NK-92 treated with Interleukin-12 subunit alpha and Interleukin-12 subunit beta, amount 100 ng/mL, for 24 hours (cell line): ENCODE measurements around the gene POTEI.
"Not testable (repeated sequence)": the region's sequence is repeated elsewhere in the genome, so short reads cannot be mapped to it uniquely, and the experiment has no call there.

Source experiments
- DNase-seq: peaks from one replicate; lab custom pipeline; 2025; lab: John Stamatoyannopoulos, UW

Gene POTEI

DNA sequence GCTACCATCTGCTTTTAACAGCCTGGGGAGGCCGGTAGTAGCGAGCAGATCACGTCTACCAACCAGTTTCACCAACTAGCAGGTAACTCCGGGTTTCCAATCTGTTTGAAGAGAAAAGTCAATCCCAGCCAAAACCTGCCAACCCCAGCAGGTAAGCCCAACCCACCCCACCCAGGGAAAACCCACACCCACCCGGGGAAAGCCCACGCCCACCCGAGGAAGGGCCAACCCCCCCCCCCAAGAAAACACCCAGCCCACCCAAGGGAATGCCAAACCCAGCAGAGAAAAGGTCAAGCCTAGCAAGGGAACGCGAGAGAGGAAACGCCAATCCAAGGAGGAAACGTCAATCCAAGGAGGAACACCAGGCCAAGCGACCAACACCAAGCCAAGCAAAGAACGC lies at the start of gene POTEI:
POTEI (minus strand) TSS at position 101 of the 400 bp plus-strand sequence; CDS start at position 8, 93 bp downstream.
- DNase-seq = not testable (repeated sequence)

DNA sequence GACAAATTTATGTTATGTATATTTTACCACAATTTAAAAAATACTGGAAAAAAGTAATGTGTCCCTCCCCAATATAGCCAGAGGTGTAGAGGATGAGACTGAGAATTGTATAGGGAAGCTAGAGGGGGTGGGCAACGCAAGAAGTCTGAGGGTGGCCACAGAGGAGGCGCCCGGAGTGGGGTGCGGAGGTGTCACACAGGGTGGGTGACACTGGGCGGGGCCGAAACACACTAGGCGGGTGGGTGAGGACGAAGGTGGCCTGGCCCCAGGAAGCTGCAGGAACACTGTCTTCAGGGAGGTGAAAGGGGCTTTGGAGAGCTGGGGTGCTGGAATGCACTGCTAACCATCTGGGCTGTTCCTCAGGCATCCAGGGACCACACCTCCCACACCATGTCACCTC lies 47.3 kb upstream of the POTEI start:
- DNase-seq = not testable (repeated sequence)

DNA sequence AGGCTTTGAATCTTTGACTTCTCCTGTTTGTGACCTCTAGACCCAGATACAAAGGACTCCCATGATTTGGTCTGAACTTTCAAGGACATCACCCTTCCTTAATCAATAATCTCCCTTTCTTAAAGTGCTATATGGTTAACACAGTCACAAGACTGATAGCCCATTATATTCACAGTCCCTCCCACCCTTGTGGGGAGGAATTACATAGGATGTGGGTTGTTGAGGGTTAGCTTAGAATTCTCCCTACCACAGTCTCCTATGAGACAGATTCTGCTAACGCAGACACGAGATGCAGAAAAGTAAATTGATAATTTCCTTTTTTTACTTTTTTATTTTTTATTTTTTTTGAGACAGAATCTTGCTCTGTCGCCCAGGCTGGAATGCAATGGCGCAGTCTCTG lies 45.0 kb upstream of the POTEI start:
- DNase-seq = not testable (repeated sequence)

DNA sequence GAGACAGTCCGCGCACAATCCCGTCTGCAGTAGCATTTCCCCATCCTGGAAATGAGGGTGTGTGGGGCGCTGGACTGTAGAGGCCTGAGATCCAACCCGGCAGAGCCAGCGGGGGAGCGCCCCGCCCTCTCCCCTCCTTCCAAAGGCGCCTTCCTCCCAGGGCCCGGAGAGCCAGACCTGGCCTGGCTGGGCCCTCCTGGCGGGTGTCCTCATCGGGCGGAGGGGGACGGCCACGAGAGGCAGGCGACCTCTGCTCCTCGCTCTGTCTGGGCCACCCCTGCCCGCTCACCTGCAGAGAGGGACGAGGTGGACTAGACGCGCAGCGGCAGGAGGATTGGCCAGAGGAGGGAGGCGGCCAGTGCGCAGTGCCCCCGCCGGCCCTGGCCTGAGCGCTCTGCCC lies 40.3 kb upstream of the POTEI start:
- DNase-seq = not testable (repeated sequence)

DNA sequence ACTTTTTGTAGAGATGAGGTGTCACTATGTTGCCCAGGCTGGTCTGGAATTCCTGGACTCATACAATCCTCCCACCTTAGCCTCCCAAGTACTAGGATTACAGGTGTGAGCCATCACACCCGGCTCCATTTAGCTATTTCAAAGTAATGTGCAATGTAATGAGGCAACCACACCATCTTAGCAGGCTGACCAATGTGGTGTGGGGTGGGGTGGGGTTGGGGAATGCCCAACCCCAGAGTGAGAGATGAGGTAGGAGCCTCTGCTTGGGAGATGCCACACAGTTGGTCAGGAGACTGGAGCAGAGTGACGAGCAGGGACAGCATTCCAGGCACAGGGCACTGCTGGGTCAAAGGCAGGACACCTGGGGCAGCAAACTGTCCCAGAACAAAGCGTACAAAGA lies 39.3 kb upstream of the POTEI start:
- DNase-seq = not testable (repeated sequence)

DNA sequence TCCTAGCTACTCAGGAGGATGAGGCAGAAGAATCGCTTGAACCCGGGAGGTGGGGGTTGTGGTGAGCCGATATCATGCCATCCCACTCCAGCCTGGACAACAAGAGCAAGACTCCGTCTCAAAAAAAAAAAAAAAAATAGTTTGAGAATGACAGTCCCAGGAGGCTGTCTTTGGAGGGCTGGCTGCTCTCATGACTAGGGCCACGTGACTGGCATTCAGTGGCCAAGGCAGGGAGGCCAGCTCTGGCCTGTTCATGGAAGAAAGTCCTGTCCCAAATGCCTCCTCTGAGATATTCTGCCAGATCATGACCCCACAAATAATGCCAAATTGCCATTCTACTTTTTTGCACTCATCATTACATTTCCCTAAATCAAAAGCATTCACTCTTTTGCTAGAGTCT lies 35.9 kb upstream of the POTEI start:
- not testable (repeated sequence) for DNase-seq

DNA sequence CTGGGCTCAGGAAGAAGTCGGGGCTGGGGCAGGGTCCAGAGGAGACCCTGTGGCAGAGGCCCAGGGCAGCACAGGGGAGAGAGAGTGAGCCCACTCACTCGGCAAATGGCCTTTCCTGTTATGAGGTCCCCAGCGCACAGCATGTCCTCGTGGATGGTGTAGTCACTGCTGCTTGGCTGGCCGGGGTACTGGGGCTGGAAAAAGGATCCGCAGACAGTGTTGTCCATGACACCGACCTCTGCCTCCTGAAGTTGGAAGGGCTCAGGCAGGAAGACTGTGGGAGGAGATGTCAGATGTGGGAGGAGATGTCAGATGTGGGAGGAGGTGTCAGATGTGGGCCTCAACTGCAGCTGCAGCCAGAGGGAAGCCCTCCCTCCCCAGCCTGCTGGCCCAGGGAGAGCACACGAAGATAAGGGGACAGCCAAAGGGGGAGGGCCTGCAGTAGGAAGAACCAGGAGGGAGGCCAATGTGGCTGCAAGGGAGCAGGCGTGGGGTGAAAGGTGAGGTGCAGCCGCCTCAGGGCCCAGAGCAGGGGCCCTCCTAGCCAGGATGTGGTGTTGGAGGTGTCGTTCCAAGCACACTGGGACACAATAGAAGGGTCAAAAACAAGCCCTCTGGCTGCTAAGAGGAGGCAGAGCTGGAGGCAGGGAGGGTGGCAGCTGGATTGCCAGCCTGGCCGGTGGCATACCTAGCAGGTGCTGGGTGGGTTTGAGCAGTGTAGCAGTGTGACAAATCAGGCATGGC lies 34.8 kb upstream of the POTEI start:
- DNase-seq = not testable (repeated sequence)

DNA sequence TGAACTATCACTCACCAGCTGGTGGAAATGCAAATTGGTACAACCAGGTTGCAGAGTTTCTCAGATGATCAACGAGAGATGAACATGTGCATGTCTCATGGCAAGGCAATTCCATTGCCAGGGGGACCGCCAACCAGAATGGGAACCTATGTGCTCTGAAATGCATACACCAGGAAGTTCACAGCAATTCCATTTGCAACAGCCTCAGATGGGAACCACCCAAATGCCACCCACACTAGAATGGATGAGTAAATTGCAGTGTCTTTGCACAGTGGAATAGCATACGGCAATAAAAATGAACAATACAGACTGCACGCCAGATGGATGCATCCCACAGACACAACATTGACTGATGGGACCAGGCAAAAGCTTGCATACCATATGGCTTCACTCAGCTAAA lies 33.7 kb upstream of the POTEI start:
- DNase-seq = not testable (repeated sequence)

DNA sequence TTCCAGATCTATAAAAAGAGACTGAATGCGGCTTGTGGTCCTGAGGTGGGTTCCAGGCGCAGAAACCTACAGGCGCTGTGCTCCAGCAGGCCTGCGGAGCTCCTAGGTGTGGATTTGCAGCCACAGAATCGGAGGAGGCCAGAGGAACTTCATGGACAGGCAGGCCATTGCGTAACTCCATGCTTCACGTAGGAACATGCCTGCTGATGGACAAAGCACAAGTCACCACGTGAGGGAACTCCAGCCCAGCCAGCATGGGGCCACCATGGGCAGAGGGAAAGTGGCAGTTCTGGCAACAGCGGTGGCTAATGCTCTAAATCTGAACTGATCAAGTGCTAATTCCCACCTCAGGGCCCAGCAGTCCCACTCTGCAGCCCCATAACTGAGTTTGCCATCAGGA lies 29.1 kb upstream of the POTEI start:
- DNase-seq = not testable (repeated sequence)

DNA sequence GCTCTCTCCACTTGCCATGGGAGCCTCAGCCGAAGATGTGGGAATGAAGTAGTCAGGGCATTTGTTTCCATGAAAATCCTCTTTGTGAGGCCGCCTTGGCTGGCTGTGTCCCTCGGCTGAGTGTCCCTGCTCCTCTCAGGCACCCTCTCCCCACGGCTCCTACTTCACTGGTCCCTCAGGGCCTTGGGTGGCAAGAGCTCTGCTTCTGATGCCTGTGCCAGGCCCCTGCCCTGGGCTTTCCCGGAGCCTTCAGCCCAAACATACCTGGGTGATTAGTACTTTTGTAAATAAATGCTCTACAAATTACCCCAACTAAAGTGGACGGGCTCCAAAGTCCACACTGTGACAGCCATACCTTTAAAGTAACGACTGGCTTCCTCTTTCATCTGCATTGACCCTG lies 27.5 kb upstream of the POTEI start:
- not testable (repeated sequence) for DNase-seq

DNA sequence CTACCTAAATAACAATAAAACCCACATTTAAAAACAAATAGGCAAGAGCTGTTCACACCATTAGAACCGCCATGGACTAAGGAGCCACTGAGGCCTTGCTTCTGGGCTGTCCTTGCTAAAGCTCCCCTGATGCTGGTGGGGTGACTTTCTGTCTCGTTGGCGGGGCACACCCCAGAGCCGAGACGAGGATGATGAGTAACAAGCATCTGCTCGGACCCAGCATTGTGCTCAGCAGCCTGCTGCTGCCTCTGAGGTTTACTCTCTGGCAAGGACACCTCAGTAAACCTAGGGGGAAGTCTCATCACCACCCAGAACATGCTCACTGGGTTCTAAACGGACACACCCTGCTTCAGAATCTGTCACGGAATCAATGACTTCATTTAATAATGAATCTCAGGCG lies 22.5 kb upstream of the POTEI start:
- not testable (repeated sequence) for DNase-seq

DNA sequence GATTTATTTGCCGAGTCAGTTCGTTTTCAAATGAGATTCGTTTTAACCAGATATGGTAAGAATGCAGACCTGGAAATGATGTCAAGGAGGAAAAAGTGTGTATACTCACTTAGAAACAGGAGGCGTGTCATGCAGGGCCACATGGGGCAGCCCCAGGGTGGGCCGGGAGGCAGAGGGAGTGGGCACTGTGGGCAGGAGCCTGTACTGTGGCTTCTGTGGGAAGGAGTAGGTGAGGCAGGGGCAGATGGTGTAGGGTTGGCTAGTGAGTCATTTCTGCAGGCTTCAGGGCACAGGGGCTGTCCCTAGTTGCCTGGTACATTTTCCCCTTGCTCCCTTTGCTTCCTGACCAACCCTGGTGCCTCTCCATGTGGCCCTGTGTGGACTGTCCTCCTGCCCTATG lies 22.1 kb upstream of the POTEI start:
- DNase-seq = not testable (repeated sequence)

DNA sequence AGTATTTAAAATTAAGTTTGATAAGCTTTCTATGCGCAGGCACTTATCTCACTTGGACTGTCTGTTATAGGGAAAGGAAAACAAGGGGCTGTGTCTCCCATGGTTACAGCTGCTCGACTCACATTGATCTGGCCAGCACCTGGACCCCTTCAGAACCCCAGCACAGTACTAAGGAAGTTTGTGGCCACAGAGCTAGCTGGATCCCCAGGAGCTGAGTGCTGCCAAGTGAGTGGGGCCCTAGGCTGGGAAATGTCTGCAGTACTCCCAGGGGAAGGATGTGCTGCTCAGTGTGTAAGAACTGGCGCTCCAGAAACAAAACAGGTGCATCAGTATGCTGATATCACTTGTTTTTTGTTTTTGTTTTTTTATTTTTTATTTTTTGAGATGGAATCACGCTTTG lies 21.1 kb upstream of the POTEI start:
- DNase-seq = not testable (repeated sequence)

DNA sequence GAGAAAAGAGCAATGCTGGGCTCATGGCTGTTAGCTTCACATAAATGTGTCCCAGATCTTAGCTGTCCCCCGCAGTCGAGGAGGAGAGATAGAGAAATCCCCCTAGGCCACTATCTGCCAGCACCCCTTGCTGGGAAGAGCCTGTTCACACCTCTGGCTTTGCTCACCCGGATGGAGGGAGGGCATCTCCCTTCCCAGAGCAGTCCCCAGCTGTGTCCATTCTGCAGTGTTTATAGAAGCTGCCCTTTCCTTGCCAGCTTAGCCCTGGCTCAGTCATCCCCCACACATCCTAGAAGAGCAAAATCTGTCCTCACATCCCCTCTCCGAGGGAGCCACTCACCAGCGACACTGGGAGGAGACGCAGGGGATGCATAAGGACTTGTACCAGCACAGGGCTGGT lies 20.4 kb upstream of the POTEI start:
- not testable (repeated sequence) for DNase-seq

DNA sequence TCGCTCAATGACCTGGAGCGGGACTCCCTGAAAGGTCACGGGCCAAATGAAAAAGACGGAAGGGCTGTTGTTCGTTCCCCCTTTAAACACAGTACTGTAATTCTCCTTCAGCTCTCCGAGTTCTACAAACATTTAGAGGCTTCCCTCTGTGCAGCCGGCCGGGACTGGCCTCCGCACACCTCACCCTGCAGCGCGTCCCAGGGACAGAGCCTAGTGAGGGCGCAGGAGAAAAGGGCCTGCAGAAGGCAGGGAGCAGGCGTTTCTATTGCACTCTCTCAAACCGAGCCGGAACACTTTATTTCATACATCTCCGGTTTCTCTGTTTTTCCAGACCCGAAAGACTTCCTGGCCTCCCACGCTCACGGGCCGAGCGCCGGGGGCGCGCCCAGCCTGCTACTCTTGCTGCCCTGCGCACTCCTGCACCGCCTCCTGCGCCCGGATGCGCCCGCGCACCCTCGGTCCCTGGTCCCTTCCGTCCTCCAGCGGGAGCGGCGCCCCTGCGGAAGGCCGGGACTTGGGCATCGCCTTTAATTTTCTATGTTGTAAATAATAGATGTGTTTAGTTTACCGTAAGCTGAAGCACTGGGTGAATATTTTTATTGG lies 18.3 kb upstream of the POTEI start:
- DNase-seq = not testable (repeated sequence)

DNA sequence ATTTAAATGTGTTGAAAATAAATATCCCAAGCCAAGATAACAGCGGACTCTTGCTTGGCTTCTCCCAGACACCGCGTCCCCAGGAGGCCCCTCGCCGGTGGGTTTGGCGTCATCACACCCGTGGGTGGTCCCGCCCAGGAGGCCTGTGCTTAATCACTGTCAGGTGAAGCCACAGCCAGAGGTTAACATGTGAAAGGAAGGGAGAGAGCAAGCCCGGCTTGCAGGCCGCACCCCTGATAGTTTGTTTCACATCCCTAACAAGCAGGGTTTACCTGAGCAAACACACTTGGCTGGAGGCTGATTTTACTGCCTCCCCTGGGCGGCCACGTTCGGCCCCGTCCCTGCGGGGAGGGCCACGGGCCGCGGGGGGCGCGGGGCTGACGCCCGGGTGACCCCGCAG lies 13.3 kb upstream of the POTEI start:
- not testable (repeated sequence) for DNase-seq

DNA sequence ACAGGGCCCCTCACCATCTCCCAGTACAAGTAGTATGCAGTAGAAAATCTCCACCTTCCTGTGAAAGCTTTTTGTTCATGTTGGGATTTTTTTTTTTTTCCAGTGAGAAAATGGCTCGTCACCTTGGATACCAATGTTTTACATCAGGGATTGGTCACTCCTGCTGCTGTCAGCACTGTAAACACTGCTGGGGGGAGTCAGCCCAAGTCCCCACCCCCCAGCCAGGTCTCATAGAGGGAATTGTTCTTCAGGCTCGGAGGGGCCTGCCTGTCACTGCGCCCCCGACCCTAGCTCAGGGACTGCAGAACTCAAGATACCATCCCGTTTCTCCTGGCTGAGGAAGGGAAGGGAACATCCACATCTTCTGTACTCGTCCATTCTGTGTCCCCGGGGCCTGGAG lies 11.9 kb upstream of the POTEI start, which contains the start of gene CFC1B:
CFC1B (plus strand) TSS at position 231 of the 400 bp plus-strand sequence. CDS start 263 bp downstream, outside the sequence.
- not testable (repeated sequence) for DNase-seq

DNA sequence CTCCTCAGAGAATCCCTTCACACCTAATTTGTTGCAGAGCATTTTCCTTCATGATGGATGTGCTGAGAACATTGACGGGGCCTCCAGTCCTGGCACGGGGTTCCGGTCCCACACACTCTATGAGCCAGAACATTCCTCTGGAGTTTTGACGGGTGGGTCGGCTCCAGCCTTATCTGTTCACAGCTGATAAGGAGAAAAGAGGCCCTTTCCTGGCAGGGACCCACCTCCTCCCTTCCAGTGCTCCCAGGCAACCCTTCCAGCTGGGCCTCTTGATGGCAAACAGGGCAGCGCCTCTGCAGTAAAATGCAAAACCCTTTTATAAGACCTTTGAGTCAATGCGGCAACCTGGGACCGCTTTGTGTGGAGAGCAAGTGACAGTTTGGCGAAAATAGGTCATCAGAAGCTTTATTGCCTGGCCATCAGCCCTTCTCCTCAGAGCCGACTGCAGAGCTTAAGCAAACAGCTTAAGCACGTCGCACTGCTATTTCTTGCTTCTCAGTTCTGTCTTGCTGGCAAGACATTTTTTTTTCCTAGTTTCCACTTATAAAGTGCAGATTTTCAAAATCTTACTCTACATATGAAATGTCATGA lies 9.5 kb upstream of the POTEI start:
- not testable (repeated sequence) for DNase-seq

DNA sequence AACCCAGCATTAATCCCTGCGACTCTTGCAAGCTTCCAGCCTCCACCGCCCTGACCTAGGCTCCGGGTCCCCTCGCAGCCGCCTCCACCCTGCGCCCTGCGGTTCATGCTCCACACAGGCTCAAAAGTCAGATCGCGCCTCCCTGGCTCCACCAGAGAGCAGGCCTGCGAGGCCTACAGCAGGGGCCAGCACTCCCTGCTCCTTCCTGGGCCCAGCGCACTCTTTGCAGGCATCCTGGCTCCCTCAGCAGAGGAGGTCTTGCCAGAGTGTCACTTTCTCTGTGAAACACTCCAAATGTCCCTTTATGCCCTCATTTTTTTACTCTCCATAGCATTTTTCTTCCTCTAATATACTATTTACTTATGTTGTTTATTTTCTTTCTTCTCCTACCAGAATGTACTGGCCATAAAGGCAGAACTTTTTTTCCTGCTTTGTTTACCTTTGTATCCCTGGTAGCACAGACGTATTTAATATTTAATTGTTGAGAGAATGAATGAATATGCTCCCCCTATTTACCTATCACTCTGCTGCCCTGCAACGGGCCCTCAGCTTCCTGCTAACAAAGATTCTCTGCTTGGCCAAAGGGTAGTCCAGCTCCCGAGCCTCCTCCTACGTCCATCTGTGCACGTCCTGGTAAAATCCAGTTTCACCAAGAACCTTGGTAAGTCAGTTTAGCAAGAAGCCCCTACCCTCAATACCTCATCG lies 2.8 kb upstream of the POTEI start:
- not testable (repeated sequence) for DNase-seq

DNA sequence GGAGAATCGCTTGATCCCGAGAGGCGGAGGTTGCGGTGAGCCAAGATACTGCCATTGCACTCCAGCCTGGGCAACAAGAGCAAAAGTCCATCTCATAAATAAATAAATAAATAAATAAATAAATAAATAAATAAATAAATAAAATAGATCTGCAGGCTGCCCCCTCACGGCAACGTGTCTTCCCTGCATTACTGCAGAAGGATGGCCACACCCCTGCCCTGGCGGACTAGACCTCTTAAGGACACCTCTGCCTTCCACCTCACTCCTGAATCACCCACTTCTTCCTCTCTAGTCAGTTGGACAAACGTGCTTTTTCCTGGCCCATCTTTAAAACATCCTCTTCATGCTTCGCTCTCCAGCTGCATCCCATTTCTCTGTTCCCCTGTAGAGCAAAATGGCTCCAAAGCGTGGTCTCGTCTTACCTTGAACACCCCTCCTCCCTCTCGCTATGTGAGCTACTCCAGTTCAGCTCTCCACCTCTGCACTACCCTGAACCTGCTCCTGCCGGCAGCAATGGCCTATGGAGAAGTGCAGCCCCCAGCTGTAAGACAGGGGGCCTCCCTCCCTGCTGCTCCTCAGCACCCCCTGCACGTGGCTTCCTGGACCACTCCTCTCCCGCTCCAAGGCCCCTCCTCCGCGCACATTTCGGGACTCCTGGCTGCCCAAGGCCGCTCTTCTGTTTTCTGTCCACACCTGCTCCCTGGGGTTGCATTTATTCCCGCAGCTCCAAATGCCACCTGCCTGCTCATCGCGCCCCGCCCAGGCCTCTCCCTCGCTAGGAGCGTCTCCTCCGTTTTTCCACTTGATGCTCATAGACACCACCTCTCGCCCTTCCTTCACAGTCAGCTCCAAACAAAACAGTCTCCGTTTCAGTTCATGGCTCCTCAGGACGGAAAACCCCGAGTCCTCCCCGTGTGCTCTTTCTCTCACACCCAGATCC lies 1.9 kb upstream of the POTEI start:
- DNase-seq = not testable (repeated sequence)

DNA sequence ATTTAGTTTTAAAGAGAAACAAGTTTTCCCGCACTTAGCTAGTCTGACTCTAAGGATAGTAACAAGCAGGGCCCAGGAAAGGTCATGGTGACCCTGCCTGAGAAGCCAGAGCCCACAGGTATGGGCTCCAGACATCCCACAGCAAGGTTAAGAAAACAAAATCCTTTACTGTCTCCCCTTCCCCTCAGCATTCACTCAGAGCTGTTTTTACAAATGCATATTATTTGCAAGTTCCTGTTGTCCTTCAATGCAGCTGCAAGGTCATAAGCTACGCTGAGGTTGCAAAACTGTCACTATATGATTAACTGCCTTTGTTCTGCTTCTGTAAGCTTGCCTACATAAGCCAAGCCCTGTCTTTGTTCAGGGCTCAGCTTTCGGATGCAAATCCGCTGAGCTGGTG lies 18.1 kb downstream of the POTEI start:
- DNase-seq = not testable (repeated sequence)
